OCI-LY7 (cell line): Measurements from ENCODE around the gene ZDHHC13.

Source experiments
- EZH2phosphoT487 ChIP-seq: fragments of 200-600 bp; sonication (generic); IDR thresholded peaks from 2 replicates; pipeline ENCODE4 v1.6.1; 2018; ENCODE audit warnings: low read depth, borderline replicate concordance, mild to moderate bottlenecking, mixed run types, antibody characterized with exemption, low read length, moderate library complexity, mixed read lengths
- TF ChIP-seq, protein P1 (sequence below): fragments of 200-600 bp; sonication (generic); conservative IDR thresholded peaks from 2 replicates; pipeline ENCODE4 v1.5.1; 2014; ENCODE audit warnings: mild to moderate bottlenecking, antibody characterized with exemption, low read length, moderate library complexity, mixed read lengths

DNA sequence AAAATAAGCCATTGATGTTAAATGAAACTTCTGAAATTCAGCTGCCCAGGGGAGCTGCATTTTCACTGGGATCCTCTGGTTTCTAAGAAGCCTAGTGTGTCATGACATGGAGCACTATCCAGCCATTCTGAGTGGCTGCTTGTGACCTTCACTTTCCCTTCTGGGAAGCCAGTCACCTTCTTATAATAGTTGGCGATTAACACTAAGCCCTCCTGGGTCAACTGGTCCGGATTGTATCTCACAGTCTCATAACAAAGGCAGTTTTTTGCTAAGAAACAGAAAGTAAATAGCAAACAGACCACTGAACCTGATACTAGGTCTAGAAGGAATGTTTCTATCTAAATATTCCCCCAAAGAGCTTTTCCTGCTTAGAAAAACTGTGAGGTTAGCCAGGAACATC is 76.9 kb downstream of the ZDHHC13 start:
- TF ChIP-seq, protein P1, sequence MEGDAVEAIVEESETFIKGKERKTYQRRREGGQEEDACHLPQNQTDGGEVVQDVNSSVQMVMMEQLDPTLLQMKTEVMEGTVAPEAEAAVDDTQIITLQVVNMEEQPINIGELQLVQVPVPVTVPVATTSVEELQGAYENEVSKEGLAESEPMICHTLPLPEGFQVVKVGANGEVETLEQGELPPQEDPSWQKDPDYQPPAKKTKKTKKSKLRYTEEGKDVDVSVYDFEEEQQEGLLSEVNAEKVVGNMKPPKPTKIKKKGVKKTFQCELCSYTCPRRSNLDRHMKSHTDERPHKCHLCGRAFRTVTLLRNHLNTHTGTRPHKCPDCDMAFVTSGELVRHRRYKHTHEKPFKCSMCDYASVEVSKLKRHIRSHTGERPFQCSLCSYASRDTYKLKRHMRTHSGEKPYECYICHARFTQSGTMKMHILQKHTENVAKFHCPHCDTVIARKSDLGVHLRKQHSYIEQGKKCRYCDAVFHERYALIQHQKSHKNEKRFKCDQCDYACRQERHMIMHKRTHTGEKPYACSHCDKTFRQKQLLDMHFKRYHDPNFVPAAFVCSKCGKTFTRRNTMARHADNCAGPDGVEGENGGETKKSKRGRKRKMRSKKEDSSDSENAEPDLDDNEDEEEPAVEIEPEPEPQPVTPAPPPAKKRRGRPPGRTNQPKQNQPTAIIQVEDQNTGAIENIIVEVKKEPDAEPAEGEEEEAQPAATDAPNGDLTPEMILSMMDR, result no peak
- no peak for TF ChIP-seq EZH2phosphoT487
